ENCODE data around the gene STK32C. TPM values are rescaled to one million over a fixed set of nuclear protein-coding genes. Genes with fewer than 3 reads are reported as not detected.

The STK32C gene
- polyA plus RNA-seq, 1 donor from 2014 or later, result 23.2 TPM

DNA sequence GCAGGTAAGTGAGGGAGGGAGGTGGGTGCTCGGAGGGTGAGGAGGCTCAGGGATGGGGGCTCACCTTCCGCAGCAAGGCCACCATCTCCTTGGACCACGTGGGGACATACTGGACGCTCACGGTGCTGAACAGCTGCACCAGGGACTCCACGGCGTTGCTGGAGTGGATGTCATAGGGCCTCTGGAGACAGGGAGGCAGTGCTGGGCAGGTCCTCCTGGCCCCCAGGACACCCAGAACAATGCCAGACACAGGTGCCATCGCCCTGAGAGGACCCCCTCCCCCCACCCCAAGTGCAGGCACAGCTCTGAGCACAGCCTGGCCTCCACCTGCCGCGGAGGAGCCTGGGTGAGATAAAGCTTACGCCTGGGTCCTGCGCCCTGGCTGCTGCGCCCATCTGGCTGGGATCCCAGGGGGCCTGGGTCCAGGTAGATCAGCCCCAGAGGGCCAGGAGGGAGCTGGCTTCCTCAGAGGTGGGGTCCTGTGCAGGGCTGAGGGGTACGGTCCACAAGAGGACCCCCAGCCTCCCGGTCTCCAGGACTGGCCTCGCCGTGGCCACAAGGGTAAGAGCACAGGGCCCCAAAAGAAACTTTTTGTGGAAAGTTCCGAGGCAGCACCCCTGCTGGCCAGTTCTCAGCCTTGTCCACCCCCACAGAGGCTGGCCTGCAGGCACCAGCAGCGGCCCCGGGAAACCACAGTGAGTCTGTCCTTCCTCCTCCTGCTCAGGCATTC, 83.2 kb downstream of the STK32C start:
- no peaks in the 10 kb centered on the region for H3K27me3 ChIP-seq (ENCODE audit: insufficient read depth, low read depth, low read length)
- H3K4me2 ChIP-seq (ENCODE audit: low read length), result no peak overlapping the region
- TF ChIP-seq RAD21 (conservative IDR thresholded peaks at IDR 0.05), result no peak
- TF ChIP-seq MXI1 (conservative IDR thresholded peaks at IDR 0.05; ENCODE audit: poor library complexity, severe bottlenecking), result no peak
- TF ChIP-seq, protein P1, sequence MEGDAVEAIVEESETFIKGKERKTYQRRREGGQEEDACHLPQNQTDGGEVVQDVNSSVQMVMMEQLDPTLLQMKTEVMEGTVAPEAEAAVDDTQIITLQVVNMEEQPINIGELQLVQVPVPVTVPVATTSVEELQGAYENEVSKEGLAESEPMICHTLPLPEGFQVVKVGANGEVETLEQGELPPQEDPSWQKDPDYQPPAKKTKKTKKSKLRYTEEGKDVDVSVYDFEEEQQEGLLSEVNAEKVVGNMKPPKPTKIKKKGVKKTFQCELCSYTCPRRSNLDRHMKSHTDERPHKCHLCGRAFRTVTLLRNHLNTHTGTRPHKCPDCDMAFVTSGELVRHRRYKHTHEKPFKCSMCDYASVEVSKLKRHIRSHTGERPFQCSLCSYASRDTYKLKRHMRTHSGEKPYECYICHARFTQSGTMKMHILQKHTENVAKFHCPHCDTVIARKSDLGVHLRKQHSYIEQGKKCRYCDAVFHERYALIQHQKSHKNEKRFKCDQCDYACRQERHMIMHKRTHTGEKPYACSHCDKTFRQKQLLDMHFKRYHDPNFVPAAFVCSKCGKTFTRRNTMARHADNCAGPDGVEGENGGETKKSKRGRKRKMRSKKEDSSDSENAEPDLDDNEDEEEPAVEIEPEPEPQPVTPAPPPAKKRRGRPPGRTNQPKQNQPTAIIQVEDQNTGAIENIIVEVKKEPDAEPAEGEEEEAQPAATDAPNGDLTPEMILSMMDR (IDR thresholded peaks at IDR 0.05; ENCODE audit: poor library complexity, severe bottlenecking), result no peak
- TF ChIP-seq EZH2 (IDR thresholded peaks at IDR 0.05; ENCODE audit: borderline replicate concordance, insufficient read depth, low read length, poor library complexity, severe bottlenecking), result no peak
- no peak for TF ChIP-seq EP300 (conservative IDR thresholded peaks at IDR 0.05; ENCODE audit: poor library complexity, severe bottlenecking)
- no peak for TF ChIP-seq TAF1 (IDR thresholded peaks at IDR 0.05; ENCODE audit: low read depth)
- no peak for TF ChIP-seq POLR2AphosphoS5 (IDR thresholded peaks at IDR 0.05)
- TF ChIP-seq, protein P2, sequence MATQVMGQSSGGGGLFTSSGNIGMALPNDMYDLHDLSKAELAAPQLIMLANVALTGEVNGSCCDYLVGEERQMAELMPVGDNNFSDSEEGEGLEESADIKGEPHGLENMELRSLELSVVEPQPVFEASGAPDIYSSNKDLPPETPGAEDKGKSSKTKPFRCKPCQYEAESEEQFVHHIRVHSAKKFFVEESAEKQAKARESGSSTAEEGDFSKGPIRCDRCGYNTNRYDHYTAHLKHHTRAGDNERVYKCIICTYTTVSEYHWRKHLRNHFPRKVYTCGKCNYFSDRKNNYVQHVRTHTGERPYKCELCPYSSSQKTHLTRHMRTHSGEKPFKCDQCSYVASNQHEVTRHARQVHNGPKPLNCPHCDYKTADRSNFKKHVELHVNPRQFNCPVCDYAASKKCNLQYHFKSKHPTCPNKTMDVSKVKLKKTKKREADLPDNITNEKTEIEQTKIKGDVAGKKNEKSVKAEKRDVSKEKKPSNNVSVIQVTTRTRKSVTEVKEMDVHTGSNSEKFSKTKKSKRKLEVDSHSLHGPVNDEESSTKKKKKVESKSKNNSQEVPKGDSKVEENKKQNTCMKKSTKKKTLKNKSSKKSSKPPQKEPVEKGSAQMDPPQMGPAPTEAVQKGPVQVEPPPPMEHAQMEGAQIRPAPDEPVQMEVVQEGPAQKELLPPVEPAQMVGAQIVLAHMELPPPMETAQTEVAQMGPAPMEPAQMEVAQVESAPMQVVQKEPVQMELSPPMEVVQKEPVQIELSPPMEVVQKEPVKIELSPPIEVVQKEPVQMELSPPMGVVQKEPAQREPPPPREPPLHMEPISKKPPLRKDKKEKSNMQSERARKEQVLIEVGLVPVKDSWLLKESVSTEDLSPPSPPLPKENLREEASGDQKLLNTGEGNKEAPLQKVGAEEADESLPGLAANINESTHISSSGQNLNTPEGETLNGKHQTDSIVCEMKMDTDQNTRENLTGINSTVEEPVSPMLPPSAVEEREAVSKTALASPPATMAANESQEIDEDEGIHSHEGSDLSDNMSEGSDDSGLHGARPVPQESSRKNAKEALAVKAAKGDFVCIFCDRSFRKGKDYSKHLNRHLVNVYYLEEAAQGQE (IDR thresholded peaks at IDR 0.05; ENCODE audit: borderline replicate concordance), result no peak
- TF ChIP-seq SMC3 (conservative IDR thresholded peaks at IDR 0.05; ENCODE audit: poor library complexity), result no peak
- no peaks in the 10 kb centered on the region for H3F3A ChIP-seq (ENCODE audit: insufficient read depth, low read length, poor library complexity, severe bottlenecking)
- no peak overlapping the region for H2AFZ ChIP-seq (ENCODE audit: low read depth, low read length)
- no peak overlapping the region for H3K27ac ChIP-seq (ENCODE audit: low read length)
- no peaks in the 10 kb centered on the region for H4K20me1 ChIP-seq (ENCODE audit: insufficient read depth)
- no peak overlapping the region for H3K9ac ChIP-seq (ENCODE audit: low read length)
- H3K9me3 ChIP-seq (ENCODE audit: low read length), result no peaks in the 10 kb centered on the region
- H3K4me3 ChIP-seq (ENCODE audit: low read length), result no peak overlapping the region
- no peaks in the 10 kb centered on the region for H3K9me2 ChIP-seq (ENCODE audit: insufficient read depth, low read length)
- no peaks in the 10 kb centered on the region for H3K79me2 ChIP-seq (replicated peaks; ENCODE audit: insufficient read depth, low read length)
- H3K36me3 ChIP-seq (ENCODE audit: insufficient read depth, low read length), result no peaks in the 10 kb centered on the region

DNA sequence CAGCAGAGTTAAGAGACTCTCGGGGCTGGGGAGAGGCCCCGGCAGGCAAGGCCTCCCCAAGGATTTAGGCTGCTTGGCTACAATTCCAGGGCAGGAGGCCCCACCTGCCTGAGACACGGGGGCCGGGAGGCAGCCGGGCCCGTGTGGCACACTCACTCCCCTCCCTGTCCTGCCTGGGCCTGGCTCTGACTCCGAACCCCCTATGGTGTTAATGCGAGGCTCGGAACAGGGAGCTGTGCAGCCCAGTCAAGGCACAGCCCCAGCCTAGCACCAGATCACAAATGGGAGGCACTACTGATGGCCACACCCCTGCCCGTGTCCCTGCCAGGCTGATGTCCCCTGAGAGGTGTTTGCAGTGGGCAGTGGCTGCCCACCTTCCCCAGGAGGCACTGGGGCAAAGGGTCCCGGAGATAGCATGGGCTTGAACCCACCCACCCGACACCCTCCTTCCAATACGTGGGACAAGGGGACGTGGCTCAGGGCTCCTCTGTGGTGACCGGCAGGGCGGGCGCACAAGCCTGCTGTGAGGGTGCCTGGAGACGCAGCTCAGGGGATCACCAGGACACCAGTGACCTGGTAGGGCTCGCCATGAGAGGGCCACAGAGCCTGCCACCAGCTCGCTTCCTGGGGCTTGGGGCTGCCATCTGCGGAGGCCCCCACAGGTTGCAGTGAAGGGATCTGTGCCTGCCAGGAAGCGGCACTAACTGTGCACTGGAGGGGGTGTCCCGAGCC, 84.0 kb downstream of the STK32C start:
- TF ChIP-seq POLR2AphosphoS5 (IDR thresholded peaks at IDR 0.05) (no peak), EP300 (conservative IDR thresholded peaks at IDR 0.05; ENCODE audit: poor library complexity, severe bottlenecking) (no peak), MXI1 (conservative IDR thresholded peaks at IDR 0.05; ENCODE audit: poor library complexity, severe bottlenecking) (no peak), TAF1 (IDR thresholded peaks at IDR 0.05; ENCODE audit: low read depth) (no peak), SMC3 (conservative IDR thresholded peaks at IDR 0.05; ENCODE audit: poor library complexity) (no peak), RAD21 (conservative IDR thresholded peaks at IDR 0.05) (no peak), EZH2 (IDR thresholded peaks at IDR 0.05; ENCODE audit: borderline replicate concordance, insufficient read depth, low read length, poor library complexity, severe bottlenecking) (no peak)
- TF ChIP-seq, protein P2 (IDR thresholded peaks at IDR 0.05; ENCODE audit: borderline replicate concordance), result no peak
- TF ChIP-seq, protein P1 (IDR thresholded peaks at IDR 0.05; ENCODE audit: poor library complexity, severe bottlenecking), result no peak
- no peaks in the 10 kb centered on the region for H3K27me3 ChIP-seq (ENCODE audit: insufficient read depth, low read depth, low read length)
- no peak overlapping the region for H3K9ac ChIP-seq (ENCODE audit: low read length)
- no peak overlapping the region for H3K4me2 ChIP-seq (ENCODE audit: low read length)
- no peaks in the 10 kb centered on the region for H4K20me1 ChIP-seq (ENCODE audit: insufficient read depth)
- no peaks in the 10 kb centered on the region for H3K9me3 ChIP-seq (ENCODE audit: low read length)
- no peaks in the 10 kb centered on the region for H3K36me3 ChIP-seq (ENCODE audit: insufficient read depth, low read length)
- no peaks in the 10 kb centered on the region for H3K79me2 ChIP-seq (replicated peaks; ENCODE audit: insufficient read depth, low read length)
- H3F3A ChIP-seq (ENCODE audit: insufficient read depth, low read length, poor library complexity, severe bottlenecking), result no peaks in the 10 kb centered on the region
- H2AFZ ChIP-seq (ENCODE audit: low read depth, low read length), result no peak overlapping the region
- no peaks in the 10 kb centered on the region for H3K9me2 ChIP-seq (ENCODE audit: insufficient read depth, low read length)
- no peak overlapping the region for H3K4me3 ChIP-seq (ENCODE audit: low read length)
- no peak overlapping the region for H3K27ac ChIP-seq (ENCODE audit: low read length)

Measured in neural cell (in vitro differentiated cells).